ENCODE results near the gene PITPNC1.
"Not testable (repeated sequence)": the region's sequence is repeated elsewhere in the genome, so short reads cannot be mapped to it uniquely, and the experiment has no call there.

- not testable (repeated sequence) for TF ChIP-seq CTCF, POLR2A (IDR thresholded peaks at IDR 0.05)
These were observed 271.8 kb downstream of the PITPNC1 start for GRCh38 chr17:67648906-67649295.
